ENCODE data around the gene DTWD1. TPM values are rescaled to one million over a fixed set of nuclear protein-coding genes. Genes with fewer than 3 reads are reported as not detected.

Gene DTWD1
- total and polyA plus RNA-seq, 2 donors (not counting 3 experiments of a cell fraction or from before 2014, with no cell fraction given), result 4.6 to 20.1 TPM

DNA sequence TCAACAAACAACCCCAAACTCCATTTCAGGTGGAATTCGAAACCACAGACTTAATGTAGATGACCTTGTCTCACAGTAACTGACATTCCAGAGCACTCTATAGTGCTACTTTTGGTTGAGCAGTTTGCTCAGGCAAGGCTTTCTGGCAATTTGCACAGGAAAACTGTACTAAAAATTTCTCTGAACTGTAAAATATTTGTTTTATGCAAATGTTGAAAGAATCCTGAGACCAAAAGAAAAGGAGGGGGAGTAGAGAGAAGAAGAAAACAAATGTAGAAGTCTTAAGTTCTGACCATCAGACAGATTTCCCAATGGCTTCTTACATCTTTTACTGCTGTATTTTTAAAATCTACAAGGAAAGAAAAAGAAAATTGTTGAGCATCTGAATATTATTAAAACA lies 53.5 kb downstream of the DTWD1 start:
- Histone ChIP-seq H4K20me1 (replicated peaks; ENCODE audit: control insufficient read depth, extremely low read depth, insufficient read depth, low read length) (no peaks in the 10 kb centered on the region), H3K9me1 (replicated peaks; ENCODE audit: control insufficient read depth, extremely low read depth, insufficient read depth, low read length) (no peaks in the 10 kb centered on the region), H3K9me3 (replicated peaks; ENCODE audit: control insufficient read depth, insufficient read depth, low read length) (no peaks in the 10 kb centered on the region), H3K4me3 (replicated peaks in 1 of 3; ENCODE audit: insufficient read depth in 1 of 3, low read depth in 1 of 3, low read length in 3 of 3) (no peak overlapping the region), H3K27me3 (ENCODE audit: control insufficient read depth in 2 of 2, insufficient read depth in 2 of 2, low read length in 2 of 2) (peaks cover 0 to 4% of the 10 kb centered on the region in 2 experiments), H3K79me2 (ENCODE audit: control insufficient read depth, insufficient read depth, low read length) (no peaks in the 10 kb centered on the region), H3K36me3 (ENCODE audit: control insufficient read depth in 2 of 2, extremely low read depth in 1 of 2, insufficient read depth in 2 of 2, low read length in 2 of 2) (no peaks in the 10 kb centered on the region), H3K9ac (replicated peaks; ENCODE audit: extremely low read depth, insufficient read depth, low read length) (no peak overlapping the region), H2AFZ (ENCODE audit: low read depth, low read length) (no peak overlapping the region), H3K4me2 (ENCODE audit: insufficient read depth, low read length) (no peak overlapping the region), H3K4me1 (ENCODE audit: control insufficient read depth, extremely low read depth, insufficient read depth, low read length) (no peaks in the 10 kb centered on the region), H3K27ac (ENCODE audit: insufficient read depth, low read depth, low read length) (no peak overlapping the region)
- ChIA-PET CTCF (no interaction called here), POLR2A (no interaction called here)
- FAIRE-seq (no peak), DNase-seq (ENCODE audit: low read depth, low spot score) (no peak)
- dilution Hi-C loops (cut with MboI; ENCODE audit: extremely low pct_ligation_motif_present, low sequenced_read_pairs), result no loop called here
- intact Hi-C loops (cut with micrococcal nuclease), result loop anchor here (10.0 kb wide), 1 partner anchor 260 kb away; no protein-coding TSS in a partner anchor
- no TSS peak for BruUV-seq (replicated peaks)
- TF ChIP-seq EZH2 (IDR thresholded peaks at IDR 0.05; ENCODE audit: borderline replicate concordance, low read depth, low read length, severe bottlenecking) (no peak), MYC (IDR thresholded peaks at IDR 0.05; ENCODE audit: low read depth, low read length) (no peak), POLR2AphosphoS5 (IDR thresholded peaks at IDR 0.05; ENCODE audit: insufficient read depth, low read depth, low read length) (no peak), GATA2 (IDR thresholded peaks at IDR 0.05; ENCODE audit: insufficient read depth, insufficient read length, low read depth, low read length) (no peak), JUN (IDR thresholded peaks at IDR 0.05; ENCODE audit: borderline replicate concordance, insufficient read depth, insufficient read length, low read depth) (no peak), POLR2A (IDR thresholded peaks at IDR 0.05; ENCODE audit: low read depth, low read length) (no peak), FOS (IDR thresholded peaks at IDR 0.05; ENCODE audit: borderline replicate concordance, insufficient read depth, low read length) (no peak)
- TF ChIP-seq, protein P1, sequence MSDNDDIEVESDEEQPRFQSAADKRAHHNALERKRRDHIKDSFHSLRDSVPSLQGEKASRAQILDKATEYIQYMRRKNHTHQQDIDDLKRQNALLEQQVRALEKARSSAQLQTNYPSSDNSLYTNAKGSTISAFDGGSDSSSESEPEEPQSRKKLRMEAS (IDR thresholded peaks at IDR 0.05; ENCODE audit: insufficient read depth, insufficient read length), result no peak
- TF ChIP-seq, protein P2, sequence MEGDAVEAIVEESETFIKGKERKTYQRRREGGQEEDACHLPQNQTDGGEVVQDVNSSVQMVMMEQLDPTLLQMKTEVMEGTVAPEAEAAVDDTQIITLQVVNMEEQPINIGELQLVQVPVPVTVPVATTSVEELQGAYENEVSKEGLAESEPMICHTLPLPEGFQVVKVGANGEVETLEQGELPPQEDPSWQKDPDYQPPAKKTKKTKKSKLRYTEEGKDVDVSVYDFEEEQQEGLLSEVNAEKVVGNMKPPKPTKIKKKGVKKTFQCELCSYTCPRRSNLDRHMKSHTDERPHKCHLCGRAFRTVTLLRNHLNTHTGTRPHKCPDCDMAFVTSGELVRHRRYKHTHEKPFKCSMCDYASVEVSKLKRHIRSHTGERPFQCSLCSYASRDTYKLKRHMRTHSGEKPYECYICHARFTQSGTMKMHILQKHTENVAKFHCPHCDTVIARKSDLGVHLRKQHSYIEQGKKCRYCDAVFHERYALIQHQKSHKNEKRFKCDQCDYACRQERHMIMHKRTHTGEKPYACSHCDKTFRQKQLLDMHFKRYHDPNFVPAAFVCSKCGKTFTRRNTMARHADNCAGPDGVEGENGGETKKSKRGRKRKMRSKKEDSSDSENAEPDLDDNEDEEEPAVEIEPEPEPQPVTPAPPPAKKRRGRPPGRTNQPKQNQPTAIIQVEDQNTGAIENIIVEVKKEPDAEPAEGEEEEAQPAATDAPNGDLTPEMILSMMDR (IDR thresholded peaks at IDR 0.05; ENCODE audit: extremely low read depth in 1 of 2, insufficient read depth in 1 of 2, low read depth in 1 of 2, low read length in 2 of 2), result no peak

Data from endothelial cell of umbilical vein (primary cell).